Neural cell (in vitro differentiated cells): ENCODE measurements around the gene ME3. TPM values are rescaled to one million over a fixed set of nuclear protein-coding genes. Genes with fewer than 3 reads are reported as not detected.

Source experiments
- H2AFZ ChIP-seq: fragments of 200-600, 300-800 bp; sonication (generic), shearing (Covaris generic); 2 replicates; pipeline ENCODE4 v1.6.0; 2014; ENCODE audit warnings: low read depth, mild to moderate bottlenecking, antibody characterized with exemption, low read length, moderate library complexity
- H3F3A ChIP-seq: fragments of 200-600 bp; shearing (Covaris generic); 2 replicates; pipeline ENCODE4 v1.6.1; 2016; ENCODE audit warnings: mild to moderate bottlenecking, moderate library complexity, mixed read lengths, antibody characterized with exemption, low read length; ENCODE audit not compliant: insufficient read depth, poor library complexity, severe bottlenecking
- H3K27ac ChIP-seq: fragments of 200-600, 300-800 bp; sonication (generic), shearing (Covaris generic); 2 replicates; pipeline ENCODE4 v1.5.1; 2014; ENCODE audit warnings: mild to moderate bottlenecking, low read length, moderate library complexity
- H3K27me3 ChIP-seq: fragments of 300-800, 200-600 bp; sonication (generic), shearing (Covaris generic); 2 replicates; pipeline ENCODE4 v1.6.0; 2014; ENCODE audit warnings: mild to moderate bottlenecking, low read depth, low read length, moderate library complexity; ENCODE audit not compliant: insufficient read depth
- H3K36me3 ChIP-seq: fragments of 300-800, 200-600 bp; sonication (generic), shearing (Covaris generic); 2 replicates; pipeline ENCODE4 v1.5.1; 2014; ENCODE audit warnings: mild to moderate bottlenecking, antibody characterized with exemption, low read length, moderate library complexity; ENCODE audit not compliant: insufficient read depth
- H3K4me2 ChIP-seq: fragments of 300-800, 200-600 bp; sonication (generic), shearing (Covaris generic); 2 replicates; pipeline ENCODE4 v1.6.0; 2014; ENCODE audit warnings: mild to moderate bottlenecking, low read length
- H3K4me3 ChIP-seq: fragments of 300-800, 200-600 bp; sonication (generic), shearing (Covaris generic); 2 replicates; pipeline ENCODE4 v1.5.1; 2014; ENCODE audit warnings: mild to moderate bottlenecking, low read length, moderate library complexity
- H3K79me2 ChIP-seq: fragments of 200-600 bp; shearing (Covaris generic); replicated peaks from 2 replicates; pipeline ENCODE4 v1.6.0; 2014; ENCODE audit warnings: mild to moderate bottlenecking, low read length, moderate library complexity; ENCODE audit not compliant: insufficient read depth
- H3K9ac ChIP-seq: fragments of 300-800, 200-600 bp; sonication (generic), shearing (Covaris generic); 2 replicates; pipeline ENCODE4 v1.6.1; 2016; ENCODE audit warnings: mild to moderate bottlenecking, low read length, mixed read lengths
- H3K9me2 ChIP-seq: fragments of 200-600 bp; shearing (Covaris generic); 2 replicates; pipeline ENCODE4 v1.6.1; 2016; ENCODE audit warnings: mild to moderate bottlenecking, low read length, mixed read lengths; ENCODE audit not compliant: insufficient read depth
- H3K9me3 ChIP-seq: fragments of 200-600, 300-800 bp; sonication (generic), shearing (Covaris generic); 2 replicates; pipeline ENCODE4 v1.6.1; 2016; ENCODE audit warnings: mild to moderate bottlenecking, mixed run types, low read length, moderate library complexity, mixed read lengths
- H4K20me1 ChIP-seq: fragments of 200-600 bp; shearing (Covaris generic); 2 replicates; pipeline ENCODE4 v1.6.1; 2016; ENCODE audit warnings: mild to moderate bottlenecking, mixed run types; ENCODE audit not compliant: insufficient read depth
- EP300 ChIP-seq: fragments of 450-650 bp; conservative IDR thresholded peaks from 2 replicates; pipeline ENCODE4 v1.6.1; 2014; ENCODE audit warnings: antibody characterized with exemption, mild to moderate bottlenecking, moderate library complexity; ENCODE audit not compliant: poor library complexity, severe bottlenecking
- EZH2 ChIP-seq: fragments of 200-600, 300-800 bp; shearing (Covaris generic), sonication (generic); IDR thresholded peaks from 2 replicates; pipeline ENCODE4 v1.6.1; 2014; ENCODE audit warnings: antibody characterized with exemption, low read length, borderline replicate concordance, mild to moderate bottlenecking; ENCODE audit not compliant: insufficient read depth, poor library complexity, severe bottlenecking
- MXI1 ChIP-seq: fragments of 450-650 bp; conservative IDR thresholded peaks from 2 replicates; pipeline ENCODE4 v1.6.1; 2014; ENCODE audit warnings: antibody characterized with exemption, mild to moderate bottlenecking; ENCODE audit not compliant: poor library complexity, severe bottlenecking
- POLR2AphosphoS5 ChIP-seq: IDR thresholded peaks from 2 replicates; pipeline ENCODE4 v1.6.1; 2012
- RAD21 ChIP-seq: fragments of 450-650 bp; conservative IDR thresholded peaks from 2 replicates; pipeline ENCODE4 v1.6.1; 2014; ENCODE audit warnings: antibody characterized with exemption, mild to moderate bottlenecking, moderate library complexity
- REST ChIP-seq: IDR thresholded peaks from 2 replicates; pipeline ENCODE4 v1.6.1; 2012; ENCODE audit warnings: borderline replicate concordance
- SMC3 ChIP-seq: fragments of 450-650 bp; conservative IDR thresholded peaks from 2 replicates; pipeline ENCODE4 v1.6.1; 2014; ENCODE audit warnings: antibody characterized with exemption, mild to moderate bottlenecking, moderate library complexity; ENCODE audit not compliant: poor library complexity
- TAF1 ChIP-seq: IDR thresholded peaks from 2 replicates; pipeline ENCODE4 v1.6.1; 2012; ENCODE audit warnings: low read depth
- polyA plus RNA-seq: library from polyadenylated mRNA; depleted of rRNA; stranded (reverse); fragments of >200 nt; gene quantifications from 2 replicates; pipeline ENCODE4 v1.2.3, GENCODE V29; 2014
- TF ChIP-seq, protein P1 (sequence below): fragments of 450-650 bp; IDR thresholded peaks from 2 replicates; pipeline ENCODE4 v1.5.1; 2014; ENCODE audit warnings: antibody characterized with exemption, mild to moderate bottlenecking, moderate library complexity; ENCODE audit not compliant: poor library complexity, severe bottlenecking

Gene ME3
- polyA plus RNA-seq, 1 donor from 2014 or later: 2.1 TPM

GRCh38 chr11:86403458-86403857 is 269.0 kb downstream of the ME3 start:
- Histone ChIP-seq H2AFZ (no peak overlapping the region), H4K20me1 (no peaks in the 10 kb centered on the region), H3K9me3 (no peaks in the 10 kb centered on the region), H3K27me3 (no peaks in the 10 kb centered on the region), H3K9me2 (no peaks in the 10 kb centered on the region), H3K79me2 (no peaks in the 10 kb centered on the region), H3K36me3 (no peaks in the 10 kb centered on the region), H3K4me3 (no peak overlapping the region), H3K27ac (no peak overlapping the region), H3K9ac (no peak overlapping the region), H3F3A (no peaks in the 10 kb centered on the region), H3K4me2 (no peak overlapping the region)
- no peak for TF ChIP-seq EP300
- no peak for TF ChIP-seq TAF1
- TF ChIP-seq SMC3: no peak
- no peak for TF ChIP-seq MXI1
- TF ChIP-seq, protein P1, sequence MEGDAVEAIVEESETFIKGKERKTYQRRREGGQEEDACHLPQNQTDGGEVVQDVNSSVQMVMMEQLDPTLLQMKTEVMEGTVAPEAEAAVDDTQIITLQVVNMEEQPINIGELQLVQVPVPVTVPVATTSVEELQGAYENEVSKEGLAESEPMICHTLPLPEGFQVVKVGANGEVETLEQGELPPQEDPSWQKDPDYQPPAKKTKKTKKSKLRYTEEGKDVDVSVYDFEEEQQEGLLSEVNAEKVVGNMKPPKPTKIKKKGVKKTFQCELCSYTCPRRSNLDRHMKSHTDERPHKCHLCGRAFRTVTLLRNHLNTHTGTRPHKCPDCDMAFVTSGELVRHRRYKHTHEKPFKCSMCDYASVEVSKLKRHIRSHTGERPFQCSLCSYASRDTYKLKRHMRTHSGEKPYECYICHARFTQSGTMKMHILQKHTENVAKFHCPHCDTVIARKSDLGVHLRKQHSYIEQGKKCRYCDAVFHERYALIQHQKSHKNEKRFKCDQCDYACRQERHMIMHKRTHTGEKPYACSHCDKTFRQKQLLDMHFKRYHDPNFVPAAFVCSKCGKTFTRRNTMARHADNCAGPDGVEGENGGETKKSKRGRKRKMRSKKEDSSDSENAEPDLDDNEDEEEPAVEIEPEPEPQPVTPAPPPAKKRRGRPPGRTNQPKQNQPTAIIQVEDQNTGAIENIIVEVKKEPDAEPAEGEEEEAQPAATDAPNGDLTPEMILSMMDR: no peak
- no peak for TF ChIP-seq POLR2AphosphoS5
- no peak for TF ChIP-seq REST
- TF ChIP-seq RAD21: no peak
- no peak for TF ChIP-seq EZH2

GRCh38 chr11:86398106-86398505 is 274.3 kb downstream of the ME3 start:
- Histone ChIP-seq H2AFZ (no peak overlapping the region), H3K36me3 (no peaks in the 10 kb centered on the region), H3K9ac (no peak overlapping the region), H3K4me2 (no peak overlapping the region), H4K20me1 (no peaks in the 10 kb centered on the region), H3F3A (no peaks in the 10 kb centered on the region), H3K27ac (no peak overlapping the region), H3K27me3 (no peaks in the 10 kb centered on the region), H3K9me3 (no peaks in the 10 kb centered on the region), H3K9me2 (no peaks in the 10 kb centered on the region), H3K79me2 (no peaks in the 10 kb centered on the region), H3K4me3 (no peak overlapping the region)
- TF ChIP-seq SMC3 (no peak), RAD21 (no peak), REST (no peak)
